ENCODE results near the gene MRPL14. TPM values are rescaled to one million over a fixed set of nuclear protein-coding genes. Genes with fewer than 3 reads are reported as not detected.

MRPL14 gene
- total and polyA plus RNA-seq, 9 of the 15 experiments (the other 6 are each of a cell fraction or from before 2014, with no cell fraction given), result 126 to 424 (median 165) TPM

- TF ChIP-seq ZNF778 (CRISPR knock-in tag; IDR thresholded peaks at IDR 0.05) (no peak), SLC30A9 (CRISPR knock-in tag; IDR thresholded peaks at IDR 0.05) (no peak), EWSR1 (IDR thresholded peaks at IDR 0.05; ENCODE audit: borderline replicate concordance, low read depth, partially characterized antibody) (no peak), MEF2D (tag; conservative IDR thresholded peaks at IDR 0.05; ENCODE audit: low read depth) (no peak), KDM1A (IDR thresholded peaks at IDR 0.05) (no peak), BMI1 (IDR thresholded peaks at IDR 0.05; ENCODE audit: low read length) (no peak), ARID4B (CRISPR knock-in tag; IDR thresholded peaks at IDR 0.05) (no peak), KLF1 (tag; IDR thresholded peaks at IDR 0.05) (no peak), ERF (CRISPR knock-in tag; IDR thresholded peaks at IDR 0.05) (no peak), ZNF311 (CRISPR knock-in tag; IDR thresholded peaks at IDR 0.05) (no peak), PRMT5 (CRISPR knock-in tag; IDR thresholded peaks at IDR 0.05) (no peak), CC2D1A (IDR thresholded peaks at IDR 0.05) (no peak), SREBF1 (IDR thresholded peaks at IDR 0.05; ENCODE audit: borderline replicate concordance, low read depth, low read length) (no peak), CBFA2T2 (conservative IDR thresholded peaks at IDR 0.05) (peak; percentile 44; the same call in 1 of the 2 replicates), CBX1 (IDR thresholded peaks at IDR 0.05; ENCODE audit: low read depth) (no peak), ZBTB49 (CRISPR knock-in tag; IDR thresholded peaks at IDR 0.05; ENCODE audit: borderline replicate concordance) (no peak), RREB1 (CRISPR knock-in tag; IDR thresholded peaks at IDR 0.05) (no peak)
Observed at GRCh38 chr6:44169886-44170570, 42.8 kb upstream of the MRPL14 start (continued).

Data from K562 (cell line).